Measurements from ENCODE around the gene SMG6. TPM values are rescaled to one million over a fixed set of nuclear protein-coding genes. Genes with fewer than 3 reads are reported as not detected.

The SMG6 gene
- total and polyA plus RNA-seq, 2 experiments from 2014 or later: 11.9 to 19.9 TPM

DNA sequence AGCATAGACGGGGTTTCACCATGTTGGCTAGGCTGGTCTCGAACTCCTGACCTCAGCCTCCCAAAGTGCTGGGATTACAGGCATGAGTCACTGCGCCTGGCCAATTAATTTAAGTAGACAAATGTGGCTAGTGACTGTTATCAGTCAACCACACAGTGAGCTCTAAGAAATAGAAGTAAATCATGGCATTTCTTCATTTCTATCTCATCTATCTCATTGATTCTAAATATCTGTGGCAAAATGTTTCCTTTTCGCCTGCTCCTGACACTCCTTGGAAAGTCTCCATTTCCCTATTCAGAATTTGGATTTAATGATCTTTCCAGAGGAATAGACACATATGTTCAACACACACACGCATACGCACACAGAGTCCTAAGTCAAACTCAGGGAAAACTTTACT is 167.3 kb downstream of the SMG6 start:
- no peak overlapping the region for H3K4me3 ChIP-seq
- DNase-seq (ENCODE audit: low spot score): no peak
- no peaks in the 10 kb centered on the region for H3K36me3 ChIP-seq (replicated peaks; ENCODE audit: insufficient read depth, low read depth)
- no peaks in the 10 kb centered on the region for H3K9me3 ChIP-seq (ENCODE audit: low read depth)
- TF ChIP-seq, protein P1, sequence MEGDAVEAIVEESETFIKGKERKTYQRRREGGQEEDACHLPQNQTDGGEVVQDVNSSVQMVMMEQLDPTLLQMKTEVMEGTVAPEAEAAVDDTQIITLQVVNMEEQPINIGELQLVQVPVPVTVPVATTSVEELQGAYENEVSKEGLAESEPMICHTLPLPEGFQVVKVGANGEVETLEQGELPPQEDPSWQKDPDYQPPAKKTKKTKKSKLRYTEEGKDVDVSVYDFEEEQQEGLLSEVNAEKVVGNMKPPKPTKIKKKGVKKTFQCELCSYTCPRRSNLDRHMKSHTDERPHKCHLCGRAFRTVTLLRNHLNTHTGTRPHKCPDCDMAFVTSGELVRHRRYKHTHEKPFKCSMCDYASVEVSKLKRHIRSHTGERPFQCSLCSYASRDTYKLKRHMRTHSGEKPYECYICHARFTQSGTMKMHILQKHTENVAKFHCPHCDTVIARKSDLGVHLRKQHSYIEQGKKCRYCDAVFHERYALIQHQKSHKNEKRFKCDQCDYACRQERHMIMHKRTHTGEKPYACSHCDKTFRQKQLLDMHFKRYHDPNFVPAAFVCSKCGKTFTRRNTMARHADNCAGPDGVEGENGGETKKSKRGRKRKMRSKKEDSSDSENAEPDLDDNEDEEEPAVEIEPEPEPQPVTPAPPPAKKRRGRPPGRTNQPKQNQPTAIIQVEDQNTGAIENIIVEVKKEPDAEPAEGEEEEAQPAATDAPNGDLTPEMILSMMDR (IDR thresholded peaks at IDR 0.05; ENCODE audit: poor library complexity): no peak
- TF ChIP-seq EZH2 (IDR thresholded peaks at IDR 0.05; ENCODE audit: borderline replicate concordance): no peak
- TF ChIP-seq EZH2phosphoT487 (IDR thresholded peaks at IDR 0.05; ENCODE audit: low read depth, severe bottlenecking, unreplicated experiment): no peak
- H2AFZ ChIP-seq: no peak overlapping the region
- H3K4me2 ChIP-seq: no peak overlapping the region
- no peaks in the 10 kb centered on the region for H3K9me2 ChIP-seq (replicated peaks; ENCODE audit: insufficient read depth)
- no peaks in the 10 kb centered on the region for H4K20me1 ChIP-seq (ENCODE audit: insufficient read depth, poor library complexity, severe bottlenecking)
- no peak overlapping the region for H3K27ac ChIP-seq
- H3K4me1 ChIP-seq (ENCODE audit: insufficient read depth): peaks cover 10% of the 10 kb centered on the region
- whole genome bisulfite sequencing (ENCODE audit: low lambda C conversion rate, missing lambda C conversion rate): 89% methylated on average over 6 of the region's 6 CpGs
- H3K27me3 ChIP-seq: no peaks in the 10 kb centered on the region
- peaks cover 3% of the 10 kb centered on the region for H3K79me2 ChIP-seq

DNA sequence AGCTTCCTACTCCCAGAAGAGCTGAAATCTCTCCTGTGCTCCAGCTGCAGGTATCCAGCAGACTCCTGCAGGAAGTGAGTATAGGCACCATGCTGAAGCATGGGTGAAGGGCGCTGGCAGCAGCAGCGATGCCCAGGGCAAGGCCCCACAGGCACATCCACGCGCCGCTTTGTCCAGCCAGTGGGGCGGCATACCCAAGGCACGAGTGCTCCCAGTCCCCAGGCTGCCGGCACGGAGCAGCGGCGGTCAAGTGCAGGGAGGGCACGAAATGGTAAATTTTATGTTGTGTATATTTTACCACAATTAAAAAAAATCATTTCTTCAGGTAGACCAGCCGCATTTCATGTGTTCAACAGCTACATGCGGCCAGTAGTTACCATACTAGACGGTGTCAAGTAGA is 175.6 kb downstream of the SMG6 start:
- H3K27me3 ChIP-seq: no peaks in the 10 kb centered on the region
- no peaks in the 10 kb centered on the region for H3K36me3 ChIP-seq (replicated peaks; ENCODE audit: insufficient read depth, low read depth)
- no peak overlapping the region for H3K4me3 ChIP-seq
- H2AFZ ChIP-seq: no peak overlapping the region
- no peak for TF ChIP-seq EZH2phosphoT487 (IDR thresholded peaks at IDR 0.05; ENCODE audit: low read depth, severe bottlenecking, unreplicated experiment)
- TF ChIP-seq, protein P1 (IDR thresholded peaks at IDR 0.05; ENCODE audit: poor library complexity): no peak
- no peak for TF ChIP-seq EZH2 (IDR thresholded peaks at IDR 0.05; ENCODE audit: borderline replicate concordance)
- no peak for DNase-seq (ENCODE audit: low spot score)
- no peaks in the 10 kb centered on the region for H3K9me2 ChIP-seq (replicated peaks; ENCODE audit: insufficient read depth)
- WGBS (ENCODE audit: low lambda C conversion rate, missing lambda C conversion rate): over 99% methylated on average over 15 of the region's 15 CpGs
- H3K4me1 ChIP-seq (ENCODE audit: insufficient read depth): peaks cover 13% of the 10 kb centered on the region
- no peaks in the 10 kb centered on the region for H3K79me2 ChIP-seq
- no peaks in the 10 kb centered on the region for H3K9me3 ChIP-seq (ENCODE audit: low read depth)
- no peak overlapping the region for H3K27ac ChIP-seq
- H4K20me1 ChIP-seq (ENCODE audit: insufficient read depth, poor library complexity, severe bottlenecking): no peaks in the 10 kb centered on the region
- no peak overlapping the region for H3K4me2 ChIP-seq

DNA sequence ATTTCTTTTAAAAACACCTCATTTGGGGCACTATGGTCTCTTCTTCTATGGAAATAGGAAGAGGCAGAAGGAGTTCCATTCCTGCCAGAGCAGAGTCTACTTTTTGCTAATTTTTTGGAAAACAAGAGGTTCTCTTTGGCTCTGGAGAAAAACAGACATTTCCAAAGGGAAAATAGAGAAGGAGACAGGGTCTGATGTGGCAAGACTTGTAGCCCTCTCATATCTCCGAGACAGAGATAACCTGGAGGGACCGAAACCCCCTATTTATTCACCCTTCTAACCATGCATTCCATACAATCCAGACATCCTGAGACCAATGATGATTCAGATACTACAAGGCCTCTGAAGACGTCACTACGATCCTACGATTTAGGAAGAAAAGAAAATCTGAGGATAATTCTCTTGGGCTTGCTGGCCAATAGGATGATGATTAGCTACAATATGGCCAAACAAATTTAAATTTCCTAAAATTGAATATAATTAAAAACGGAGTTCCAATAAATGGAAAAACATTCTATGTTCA is 178.5 kb downstream of the SMG6 start:
- TF ChIP-seq, protein P1 (IDR thresholded peaks at IDR 0.05; ENCODE audit: poor library complexity): no peak
- no peak for TF ChIP-seq EZH2phosphoT487 (IDR thresholded peaks at IDR 0.05; ENCODE audit: low read depth, severe bottlenecking, unreplicated experiment)
- TF ChIP-seq EZH2 (IDR thresholded peaks at IDR 0.05; ENCODE audit: borderline replicate concordance): no peak
- H3K27ac ChIP-seq: no peak overlapping the region
- no peaks in the 10 kb centered on the region for H3K27me3 ChIP-seq
- H4K20me1 ChIP-seq (ENCODE audit: insufficient read depth, poor library complexity, severe bottlenecking): no peaks in the 10 kb centered on the region
- no peaks in the 10 kb centered on the region for H3K79me2 ChIP-seq
- no peak for DNase-seq (ENCODE audit: low spot score)
- H3K9me3 ChIP-seq (ENCODE audit: low read depth): no peaks in the 10 kb centered on the region
- H3K4me2 ChIP-seq: no peak overlapping the region
- 88% methylated on average over 6 of the region's 6 CpGs for whole genome bisulfite sequencing (ENCODE audit: low lambda C conversion rate, missing lambda C conversion rate)
- no peak overlapping the region for H3K4me3 ChIP-seq
- no peaks in the 10 kb centered on the region for H3K36me3 ChIP-seq (replicated peaks; ENCODE audit: insufficient read depth, low read depth)
- H3K9me2 ChIP-seq (replicated peaks; ENCODE audit: insufficient read depth): no peaks in the 10 kb centered on the region
- H3K4me1 ChIP-seq (ENCODE audit: insufficient read depth): peaks cover 22% of the 10 kb centered on the region
- H2AFZ ChIP-seq: no peak overlapping the region

All from hepatocyte (in vitro differentiated cells).